ENCODE measurements around the gene BUB1B.
"Not testable (repeated sequence)": the region's sequence is repeated elsewhere in the genome, so short reads cannot be mapped to it uniquely, and the experiment has no call there.

Gene BUB1B

GRCh38 chr15:40128766-40129660 lies 31.9 kb upstream of the BUB1B start:
- in situ Hi-C loops (cut with MboI; ENCODE audit: low sequenced_read_pairs), result no loop called here
- no peaks in the 10 kb centered on the region for H3K4me1 ChIP-seq

GRCh38 chr15:40130118-40130517 lies 30.8 kb upstream of the BUB1B start:
- H3K4me1 ChIP-seq, result no peaks in the 10 kb centered on the region
- no peak for DNase-seq (ENCODE audit: low spot score in 2 of 2)
- H3K4me3 ChIP-seq, result no peak overlapping the region
- peaks cover 20% of the 10 kb centered on the region for H3K27me3 ChIP-seq (ENCODE audit: low read depth)
- H3K9me3 ChIP-seq, result no peaks in the 10 kb centered on the region
- no peaks in the 10 kb centered on the region for H3K36me3 ChIP-seq (replicated peaks)
- in situ Hi-C loops (cut with MboI; ENCODE audit: low sequenced_read_pairs), result no loop called here

More at GRCh38 chr15:40128766-40129660, 31.9 kb upstream of the BUB1B start:
- Histone ChIP-seq H3K9me3 (no peaks in the 10 kb centered on the region), H3K4me3 (no peak overlapping the region), H3K27me3 (ENCODE audit: low read depth) (peaks cover 20% of the 10 kb centered on the region), H3K36me3 (replicated peaks) (no peaks in the 10 kb centered on the region)
- no peak for DNase-seq (ENCODE audit: low spot score in 2 of 2)

GRCh38 chr15:40130799-40131502 lies 29.9 kb upstream of the BUB1B start:
- peaks cover 20% of the 10 kb centered on the region for H3K27me3 ChIP-seq (ENCODE audit: low read depth)
- H3K4me1 ChIP-seq, result no peaks in the 10 kb centered on the region
- no peak for DNase-seq (ENCODE audit: low spot score in 2 of 2)
- no peaks in the 10 kb centered on the region for H3K9me3 ChIP-seq
- in situ Hi-C loops (cut with MboI; ENCODE audit: low sequenced_read_pairs), result no loop called here
- no peak overlapping the region for H3K4me3 ChIP-seq
- H3K36me3 ChIP-seq (replicated peaks), result no peaks in the 10 kb centered on the region

- in situ Hi-C loops (cut with MboI; ENCODE audit: low sequenced_read_pairs), result no loop called here
- Histone ChIP-seq H3K4me1 (no peaks in the 10 kb centered on the region), H3K4me3 (no peak overlapping the region), H3K9me3 (no peaks in the 10 kb centered on the region), H3K36me3 (replicated peaks) (no peaks in the 10 kb centered on the region), H3K27me3 (ENCODE audit: low read depth) (peaks cover 4% of the 10 kb centered on the region)
- no peak for DNase-seq (ENCODE audit: low spot score in 2 of 2)
These were observed 27.3 kb upstream of the BUB1B start for GRCh38 chr15:40133544-40133943.

GRCh38 chr15:40134885-40135284 lies 26.0 kb upstream of the BUB1B start:
- no peak for DNase-seq (ENCODE audit: low spot score in 2 of 2)
- Histone ChIP-seq H3K4me3 (no peak overlapping the region), H3K4me1 (no peaks in the 10 kb centered on the region), H3K27me3 (ENCODE audit: low read depth) (peaks cover 3% of the 10 kb centered on the region; the same call in 1 of the 2 replicates), H3K9me3 (no peaks in the 10 kb centered on the region), H3K36me3 (replicated peaks) (no peaks in the 10 kb centered on the region)
- in situ Hi-C loops (cut with MboI; ENCODE audit: low sequenced_read_pairs), result no loop called here

- H3K9me3 ChIP-seq; DNase-seq (ENCODE audit: low spot score in 2 of 2); in situ Hi-C loops (cut with MboI; ENCODE audit: low sequenced_read_pairs); H3K4me1 ChIP-seq; H3K4me3 ChIP-seq; H3K27me3 ChIP-seq (ENCODE audit: low read depth); H3K36me3 ChIP-seq (replicated peaks): not testable (repeated sequence)
These were observed 24.9 kb upstream of the BUB1B start for GRCh38 chr15:40135846-40136450.

GRCh38 chr15:40136470-40137302 lies 24.2 kb upstream of the BUB1B start:
- in situ Hi-C loops (cut with MboI; ENCODE audit: low sequenced_read_pairs), result no loop called here
- DNase-seq (ENCODE audit: low spot score in 2 of 2), result no peak
- Histone ChIP-seq H3K27me3 (ENCODE audit: low read depth) (peaks cover 3% of the 10 kb centered on the region; the same call in 1 of the 2 replicates), H3K36me3 (replicated peaks) (no peaks in the 10 kb centered on the region), H3K4me3 (no peak overlapping the region), H3K9me3 (no peaks in the 10 kb centered on the region), H3K4me1 (no peaks in the 10 kb centered on the region)

GRCh38 chr15:40137303-40138200 lies 23.3 kb upstream of the BUB1B start:
- no peak for DNase-seq (ENCODE audit: low spot score in 2 of 2)
- no peaks in the 10 kb centered on the region for H3K27me3 ChIP-seq (ENCODE audit: low read depth)
- in situ Hi-C loops (cut with MboI; ENCODE audit: low sequenced_read_pairs), result no loop called here
- no peak overlapping the region for H3K4me3 ChIP-seq
- no peaks in the 10 kb centered on the region for H3K36me3 ChIP-seq (replicated peaks)
- no peaks in the 10 kb centered on the region for H3K9me3 ChIP-seq
- no peaks in the 10 kb centered on the region for H3K4me1 ChIP-seq

- H3K27me3 ChIP-seq (ENCODE audit: low read depth); in situ Hi-C loops (cut with MboI; ENCODE audit: low sequenced_read_pairs); DNase-seq (ENCODE audit: low spot score in 2 of 2); H3K9me3 ChIP-seq; H3K4me3 ChIP-seq; H3K4me1 ChIP-seq; H3K36me3 ChIP-seq (replicated peaks): not testable (repeated sequence)
These were observed 22.7 kb upstream of the BUB1B start for GRCh38 chr15:40138201-40138570.

GRCh38 chr15:40142428-40142827 lies 18.4 kb upstream of the BUB1B start:
- in situ Hi-C loops (cut with MboI; ENCODE audit: low sequenced_read_pairs), result no loop called here
- H3K4me3 ChIP-seq, result no peak overlapping the region
- no peaks in the 10 kb centered on the region for H3K4me1 ChIP-seq
- H3K9me3 ChIP-seq, result no peaks in the 10 kb centered on the region
- no peaks in the 10 kb centered on the region for H3K36me3 ChIP-seq (replicated peaks)
- DNase-seq (ENCODE audit: low spot score in 2 of 2), result no peak
- no peaks in the 10 kb centered on the region for H3K27me3 ChIP-seq (ENCODE audit: low read depth)

- H3K9me3 ChIP-seq, result no peaks in the 10 kb centered on the region
These were observed 14.8 kb upstream of the BUB1B start for GRCh38 chr15:40146037-40146436.

GRCh38 chr15:40149339-40149738 lies 11.5 kb upstream of the BUB1B start:
- Histone ChIP-seq H3K36me3 (replicated peaks) (no peaks in the 10 kb centered on the region), H3K27me3 (ENCODE audit: low read depth) (no peaks in the 10 kb centered on the region), H3K4me1 (no peaks in the 10 kb centered on the region), H3K9me3 (no peaks in the 10 kb centered on the region), H3K4me3 (no peak overlapping the region)
- in situ Hi-C loops (cut with MboI; ENCODE audit: low sequenced_read_pairs), result no loop called here
- DNase-seq (ENCODE audit: low spot score in 2 of 2), result no peak

More at GRCh38 chr15:40146037-40146436, 14.8 kb upstream of the BUB1B start:
- Histone ChIP-seq H3K27me3 (ENCODE audit: low read depth) (no peaks in the 10 kb centered on the region), H3K4me3 (no peak overlapping the region), H3K36me3 (replicated peaks) (no peaks in the 10 kb centered on the region), H3K4me1 (no peaks in the 10 kb centered on the region)
- in situ Hi-C loops (cut with MboI; ENCODE audit: low sequenced_read_pairs), result no loop called here
- no peak for DNase-seq (ENCODE audit: low spot score in 2 of 2)
